Spleen (tissue), 13 donors: Measurements from ENCODE around the gene ACSF3. TPM values are rescaled to one million over a fixed set of nuclear protein-coding genes. Genes with fewer than 3 reads are reported as not detected.

Experiments
- DNase-seq: peaks from one replicate; pipeline ENCODE4 v3.0.0-alpha.2; 2020
- H3K27ac ChIP-seq, 8 donors: fragments of 200-600 bp; sonication (generic) in 7 of 8; 1 replicate in 4 of 8; 2 replicates in 4 of 8; pipeline versions ENCODE4 v1.5.0 to v1.8.0; 2016 to 2021; ENCODE audit warnings: inconsistent platforms in 4 of 8, mild to moderate bottlenecking in 4 of 8, moderate library complexity in 1 of 8
- H3K27me3 ChIP-seq, 7 donors: fragments of 200-600 bp; sonication (generic) in 6 of 7; replicated peaks in 1 of 7; 1 replicate in 4 of 7; 2 replicates in 3 of 7; pipeline versions ENCODE4 v1.5.0 to v1.8.0; 2016 to 2021; ENCODE audit warnings: inconsistent platforms in 3 of 7, mild to moderate bottlenecking in 1 of 7
- H3K36me3 ChIP-seq, 6 donors: fragments of 200-600 bp; sonication (generic) in 5 of 6; 1 replicate in 4 of 6; 2 replicates in 2 of 6; pipeline versions ENCODE4 v1.5.0 to v1.8.0; 2016 to 2021; ENCODE audit warnings: inconsistent platforms in 2 of 6
- H3K4me1 ChIP-seq, 6 donors: fragments of 200-600 bp; sonication (generic) in 5 of 6; 1 replicate in 3 of 6; 2 replicates in 3 of 6; pipeline versions ENCODE4 v1.5.0 to v1.8.0; 2016 to 2021; ENCODE audit warnings: inconsistent platforms in 3 of 6
- H3K4me3 ChIP-seq, 8 donors: fragments of 200-600 bp; sonication (generic) in 7 of 8; 1 replicate in 4 of 8; 2 replicates in 4 of 8; pipeline versions ENCODE4 v1.5.0 to v1.8.0; 2016 to 2021; ENCODE audit warnings: inconsistent platforms in 4 of 8, mild to moderate bottlenecking in 4 of 8, moderate library complexity in 2 of 8
- H3K9me3 ChIP-seq, 8 donors: fragments of 200-600 bp; sonication (generic) in 7 of 8; 1 replicate in 4 of 8; 2 replicates in 4 of 8; pipeline versions ENCODE4 v1.5.0 to v1.8.0; 2016 to 2021; ENCODE audit warnings: inconsistent platforms in 4 of 8
- CTCF ChIP-seq, 11 experiments: fragments of 200-600 bp in 7 of 11; fragments of 450-650 bp in 4 of 11; sonication (generic) in 4 of 11; IDR thresholded peaks in 8 of 11; conservative IDR thresholded peaks in 3 of 11; 1 replicate in 7 of 11; 2 replicates in 4 of 11; pipeline versions ENCODE4 v1.4.0 to v1.8.0; 2016 to 2021; ENCODE audit warnings: antibody characterized with exemption in 11 of 11, inconsistent platforms in 4 of 11, mild to moderate bottlenecking in 1 of 11
- POLR2A ChIP-seq, 3 donors: fragments of 450-650 bp; IDR thresholded peaks; one replicate each; pipeline ENCODE4 v1.5.1; 2017; ENCODE audit warnings: antibody characterized with exemption in 3 of 3, mild to moderate bottlenecking in 1 of 3
- POLR2AphosphoS5 ChIP-seq, 3 donors: sonication (generic); formaldehyde crosslinking; IDR thresholded peaks; one replicate each; pipeline ENCODE4 v1.5.1; 2017; ENCODE audit warnings: antibody characterized with exemption in 3 of 3
- WGBS, 5 donors: extraction: QIAGEN DNeasy Blood & Tissue Kit in 3 of 5; methylation state at CpG; one replicate each; pipeline versions ENCODE4 v1.1.5 to v1.1.7; 2013 to 2018; 5-methylcytosine and 5-hydroxymethylcytosine counted together
- intact Hi-C: fragments of 100-400 bp; cut with DNase I; formaldehyde crosslinking; loops from one replicate; pipeline ENCODE4 v1.15.0; 2023; ENCODE audit warnings: low total_unique reads
- long read RNA-seq, 2 donors: transcript quantifications; one replicate each; lab custom pipeline, GENCODE V29; 2026
- polyA plus RNA-seq, 3 donors: library from polyadenylated mRNA; stranded (reverse); fragments of 200-250 nt; gene quantifications; one replicate each; pipeline ENCODE4 v1.2.1, GENCODE V29; 2013
- total RNA-seq, 7 donors: library from RNA; depleted of rRNA in 3 of 7; stranded (reverse); fragments of >200 nt in 3 of 7; fragmentation: NEBNext Ultra II Directional in 4 of 7; extraction: Animal tissue kit (Norgen Biotek cat#: 25700) in 4 of 7; gene quantifications; one replicate each; pipeline versions ENCODE4 v1.1.0 to v1.2.1, GENCODE V29; 2016 to 2021
- donor health status: healthy with polysubstance abuse.
- donor health status: DM: no; HTN: no; CAD: no; lungs with moderate emphysema.
- donor health status: DM: no; HTN: no; CAD: no.
- donor health status: Bipolar disorder and iron deficiency.
- donor health status: healthy.
- donor health status: DM: no; HTN: no; CAD: no.
- donor health status: DM: yes; HTN: yes; CAD: no.

ACSF3 gene
- 10 to 100 TPM; 39.9 to 68.1 (median 50.0) TPM for total RNA-seq
- 10 to 100 TPM; 35.4 to 50.2 (median 45.9) TPM for polyA plus RNA-seq
- long read RNA-seq, donor 1, full-length matches to known transcripts: 16 of 16 reads
- long read RNA-seq, donor 1, partial matches to known transcripts: 0 of 16 reads
- long read RNA-seq, donor 1, other reads (novel, unspliced or antisense): 0 of 16 reads
- long read RNA-seq, donor 2, full-length matches to known transcripts: 15 of 15 reads
- long read RNA-seq, donor 2, partial matches to known transcripts: 0 of 15 reads
- long read RNA-seq, donor 2, other reads (novel, unspliced or antisense): 0 of 15 reads

GRCh38 chr16:89093602-89094251, at the start of gene ACSF3:
ACSF3 (plus strand) TSS chr16:89093852; CDS start chr16:89100682, 6,830 bp downstream.
- peaks cover 0 to 15% (median 0%) of the 10 kb centered on the region in 6 donors for H3K36me3 ChIP-seq
- WGBS, 5 donors: 0 to 2% (median 1%) methylated on average over 19 to 110 of the region's 110 CpGs
- H3K4me1 ChIP-seq: peaks cover 38 to 82% (median 64%) of the 10 kb centered on the region in 6 donors
- TF ChIP-seq CTCF (IDR thresholded peaks at IDR 0.05 in 8 of 11, conservative IDR thresholded peaks at IDR 0.05 in 3 of 11) (no peak), POLR2A (IDR thresholded peaks at IDR 0.05) (peak in 1 of 3 donors; percentile 49), POLR2AphosphoS5 (IDR thresholded peaks at IDR 0.05) (peak; percentile 69 to 81 (median 75))
- intact Hi-C loops: no loop called here
- no peaks in the 10 kb centered on the region for H3K9me3 ChIP-seq
- peak within 1 kb of the TSS; percentile 54 to 93 (median 74) for H3K4me3 ChIP-seq
- peak within 1 kb of the TSS; percentile 74 to 91 (median 82) for H3K27ac ChIP-seq
- peak; percentile 93 for DNase-seq
- peaks cover 0 to 31% (median 0%) of the 10 kb centered on the region in 7 donors for H3K27me3 ChIP-seq

GRCh38 chr16:89044418-89045180, 49.1 kb upstream of the ACSF3 start:
- H3K4me1 ChIP-seq: peaks cover 0 to 5% (median 1%) of the 10 kb centered on the region in 6 donors
- H3K36me3 ChIP-seq: no peaks in the 10 kb centered on the region
- no peaks in the 10 kb centered on the region for H3K9me3 ChIP-seq
- WGBS, 5 donors: 50 to 64% (median 63%) methylated on average over 29 of the region's 29 CpGs
- intact Hi-C loops: no loop called here
- peak; percentile 40 for DNase-seq
- no peak overlapping the region for H3K4me3 ChIP-seq
- peaks cover 0 to 80% (median 3%) of the 10 kb centered on the region in 7 donors for H3K27me3 ChIP-seq
- no peak overlapping the region for H3K27ac ChIP-seq
- TF ChIP-seq POLR2AphosphoS5 (IDR thresholded peaks at IDR 0.05): no peak
- no peak for TF ChIP-seq CTCF (IDR thresholded peaks at IDR 0.05 in 8 of 11, conservative IDR thresholded peaks at IDR 0.05 in 3 of 11)
- TF ChIP-seq POLR2A (IDR thresholded peaks at IDR 0.05): no peak

GRCh38 chr16:89045181-89045815, 48.4 kb upstream of the ACSF3 start:
- Histone ChIP-seq H3K36me3 (no peaks in the 10 kb centered on the region), H3K27ac (no peak overlapping the region), H3K4me3 (no peak overlapping the region), H3K4me1 (peaks cover 0 to 5% (median 0%) of the 10 kb centered on the region in 6 donors), H3K9me3 (no peaks in the 10 kb centered on the region), H3K27me3 (peaks cover 0 to 80% (median 3%) of the 10 kb centered on the region in 7 donors)
- peak; percentile 42 for DNase-seq
- WGBS, 5 donors: 62 to 84% (median 77%) methylated on average over 12 of the region's 12 CpGs
- TF ChIP-seq CTCF (IDR thresholded peaks at IDR 0.05 in 8 of 11, conservative IDR thresholded peaks at IDR 0.05 in 3 of 11): no peak
- TF ChIP-seq POLR2A (IDR thresholded peaks at IDR 0.05): no peak
- TF ChIP-seq POLR2AphosphoS5 (IDR thresholded peaks at IDR 0.05): no peak
- intact Hi-C loops: no loop called here
